Activated effector memory CD4-positive, alpha-beta T cell treated with Interleukin-2 at 50 U/mL for 16 hours (primary cell): Measurements from ENCODE around the gene UMAD1.
"Not testable (repeated sequence)": the region's sequence is repeated elsewhere in the genome, so short reads cannot be mapped to it uniquely, and the experiment has no call there.

Experiments used
- DNase-seq: peaks from one replicate; pipeline ENCODE4 v3.0.0-alpha.2; 2020

UMAD1 gene

GRCh38 chr7:7769710-7770627 is 129.4 kb downstream of the UMAD1 start:
- DNase-seq = no peak

- DNase-seq = no peak
These were observed 130.9 kb downstream of the UMAD1 start for GRCh38 chr7:7771452-7771851.

GRCh38 chr7:7772397-7772821 is 131.9 kb downstream of the UMAD1 start:
- no peak for DNase-seq

- no peak for DNase-seq
These were observed 133.1 kb downstream of the UMAD1 start for GRCh38 chr7:7773334-7774309.

- no peak for DNase-seq
These were observed 139.3 kb downstream of the UMAD1 start for GRCh38 chr7:7779888-7780287.

- DNase-seq = no peak
These were observed 142.4 kb downstream of the UMAD1 start for GRCh38 chr7:7783001-7783400.

- no peak for DNase-seq
These were observed 144.9 kb downstream of the UMAD1 start for GRCh38 chr7:7785344-7785973.

- DNase-seq = no peak
These were observed 146.0 kb downstream of the UMAD1 start for GRCh38 chr7:7786595-7786994.

- no peak for DNase-seq
These were observed 149.0 kb downstream of the UMAD1 start for GRCh38 chr7:7789551-7789988.

GRCh38 chr7:7790041-7790741 is 149.6 kb downstream of the UMAD1 start:
- no peak for DNase-seq

GRCh38 chr7:7791523-7791922 is 151.0 kb downstream of the UMAD1 start:
- DNase-seq = no peak

GRCh38 chr7:7792056-7792455 is 151.5 kb downstream of the UMAD1 start:
- DNase-seq = no peak

- DNase-seq = no peak
These were observed 152.7 kb downstream of the UMAD1 start for GRCh38 chr7:7793249-7793648.

- DNase-seq = no peak
These were observed 153.4 kb downstream of the UMAD1 start for GRCh38 chr7:7793921-7794320.

- no peak for DNase-seq
These were observed 154.7 kb downstream of the UMAD1 start for GRCh38 chr7:7795203-7795602.

GRCh38 chr7:7795630-7796121 is 155.1 kb downstream of the UMAD1 start:
- DNase-seq = no peak

- DNase-seq = no peak
These were observed 158.0 kb downstream of the UMAD1 start for GRCh38 chr7:7798510-7798909.

GRCh38 chr7:7799138-7799537 is 158.6 kb downstream of the UMAD1 start:
- DNase-seq = no peak

- no peak for DNase-seq
These were observed 162.0 kb downstream of the UMAD1 start for GRCh38 chr7:7802531-7802930.

GRCh38 chr7:7803715-7804178 is 163.2 kb downstream of the UMAD1 start:
- no peak for DNase-seq

- DNase-seq = not testable (repeated sequence)
These were observed 164.3 kb downstream of the UMAD1 start for GRCh38 chr7:7804822-7805221.
